ENCODE data around the gene SESN3. TPM values are rescaled to one million over a fixed set of nuclear protein-coding genes. Genes with fewer than 3 reads are reported as not detected.
"Not testable (repeated sequence)": the region's sequence is repeated elsewhere in the genome, so short reads cannot be mapped to it uniquely, and the experiment has no call there.

SESN3 gene
- total RNA-seq, 1 donor from 2014 or later: 130 TPM

GRCh38 chr11:95230810-95231126, 234 bp downstream of the SESN3 start:
- no peak overlapping the region for H3K27ac Mint-ChIP-seq
- DNase-seq (ENCODE audit: low spot score in 2 of 2, unreplicated experiment in 2 of 2): no peak
- no peak for TF ChIP-seq CTCF (IDR thresholded peaks at IDR 0.05; ENCODE audit: unreplicated experiment)
- peaks cover 22% of the 10 kb centered on the region for H3K4me1 Mint-ChIP-seq
- peaks cover 2% of the 10 kb centered on the region for H3K36me3 Mint-ChIP-seq
- H3K27me3 Mint-ChIP-seq (ENCODE audit: low read depth): no peaks in the 10 kb centered on the region
- peaks cover 2% of the 10 kb centered on the region for H3K9me3 Mint-ChIP-seq
- H3K4me3 Mint-ChIP-seq: no peak overlapping the region

GRCh38 chr11:95229993-95230809, 801 bp downstream of the SESN3 start:
- peak overlapping the region; percentile 95 for H3K27ac Mint-ChIP-seq
- DNase-seq (ENCODE audit: low spot score in 2 of 2, unreplicated experiment in 2 of 2): no peak
- H3K4me1 Mint-ChIP-seq: peaks cover 23% of the 10 kb centered on the region
- H3K36me3 Mint-ChIP-seq: peaks cover 5% of the 10 kb centered on the region
- no peaks in the 10 kb centered on the region for H3K27me3 Mint-ChIP-seq (ENCODE audit: low read depth)
- TF ChIP-seq CTCF (IDR thresholded peaks at IDR 0.05; ENCODE audit: unreplicated experiment): no peak
- H3K9me3 Mint-ChIP-seq: peaks cover 2% of the 10 kb centered on the region
- no peak overlapping the region for H3K4me3 Mint-ChIP-seq

- Mint-ChIP-seq H3K4me3 (no peak overlapping the region), H3K4me1 (peaks cover 23% of the 10 kb centered on the region), H3K27me3 (ENCODE audit: low read depth) (no peaks in the 10 kb centered on the region), H3K27ac (peak overlapping the region; percentile 95), H3K36me3 (peaks cover 13% of the 10 kb centered on the region), H3K9me3 (peaks cover 5% of the 10 kb centered on the region)
- no peak for DNase-seq (ENCODE audit: low spot score in 2 of 2, unreplicated experiment in 2 of 2)
- no peak for TF ChIP-seq CTCF (IDR thresholded peaks at IDR 0.05; ENCODE audit: unreplicated experiment)
Observed at GRCh38 chr11:95229199-95229992, 1.6 kb downstream of the SESN3 start.

GRCh38 chr11:95228081-95228749, 2.8 kb downstream of the SESN3 start:
- no peaks in the 10 kb centered on the region for H3K27me3 Mint-ChIP-seq (ENCODE audit: low read depth)
- DNase-seq (ENCODE audit: low spot score in 2 of 2, unreplicated experiment in 2 of 2): no peak
- H3K4me1 Mint-ChIP-seq: peaks cover 25% of the 10 kb centered on the region
- H3K36me3 Mint-ChIP-seq: peaks cover 20% of the 10 kb centered on the region
- peaks cover 10% of the 10 kb centered on the region for H3K9me3 Mint-ChIP-seq
- peak overlapping the region; percentile 88 for H3K27ac Mint-ChIP-seq
- TF ChIP-seq CTCF (IDR thresholded peaks at IDR 0.05; ENCODE audit: unreplicated experiment): no peak
- no peak overlapping the region for H3K4me3 Mint-ChIP-seq

GRCh38 chr11:95227060-95227459, 3.9 kb downstream of the SESN3 start:
- peaks cover 20% of the 10 kb centered on the region for H3K36me3 Mint-ChIP-seq
- H3K4me3 Mint-ChIP-seq: peak overlapping the region; percentile 31
- DNase-seq (ENCODE audit: low spot score in 2 of 2, unreplicated experiment in 2 of 2); H3K27ac Mint-ChIP-seq; H3K9me3 Mint-ChIP-seq; H3K27me3 Mint-ChIP-seq (ENCODE audit: low read depth): not testable (repeated sequence)
- peaks cover 27% of the 10 kb centered on the region for H3K4me1 Mint-ChIP-seq

- no peak for DNase-seq (ENCODE audit: low spot score in 2 of 2, unreplicated experiment in 2 of 2)
- H3K9me3 Mint-ChIP-seq: peaks cover 10% of the 10 kb centered on the region
- peaks cover 25% of the 10 kb centered on the region for H3K4me1 Mint-ChIP-seq
- no peak overlapping the region for H3K4me3 Mint-ChIP-seq
- no peaks in the 10 kb centered on the region for H3K27me3 Mint-ChIP-seq (ENCODE audit: low read depth)
- no peak overlapping the region for H3K27ac Mint-ChIP-seq
- TF ChIP-seq CTCF (IDR thresholded peaks at IDR 0.05; ENCODE audit: unreplicated experiment): no peak
- H3K36me3 Mint-ChIP-seq: peaks cover 22% of the 10 kb centered on the region
Observed at GRCh38 chr11:95222817-95223216, 8.2 kb downstream of the SESN3 start.
